Esophagus squamous epithelium (tissue), 5 donors: ENCODE measurements around the gene PHYKPL. TPM values are rescaled to one million over a fixed set of nuclear protein-coding genes. Genes with fewer than 3 reads are reported as not detected.

Experiments
- DNase-seq: peaks from one replicate; lab custom pipeline; 2025; lab: John Stamatoyannopoulos, UW
- H3K27ac ChIP-seq, 4 donors: fragments of 200-600 bp; sonication (generic); one replicate each; pipeline ENCODE4 v1.5.1; 2016 to 2019; ENCODE audit warnings: mild to moderate bottlenecking in 1 of 4
- H3K27me3 ChIP-seq, 4 donors: fragments of 200-600 bp; sonication (generic); 1 replicate in 3 of 4; 2 replicates in 1 of 4; pipeline versions ENCODE4 v1.5.1 to v1.6.0; 2017 to 2021; ENCODE audit warnings: antibody characterized with exemption in 1 of 4
- H3K36me3 ChIP-seq, 3 donors: fragments of 200-600 bp; sonication (generic); one replicate each; pipeline ENCODE4 v1.5.1; 2016 to 2019
- H3K4me1 ChIP-seq, 3 donors: fragments of 200-600 bp; sonication (generic); one replicate each; pipeline ENCODE4 v1.5.1; 2017 to 2019
- H3K4me3 ChIP-seq, 4 donors: fragments of 200-600 bp; sonication (generic); 1 replicate in 3 of 4; 2 replicates in 1 of 4; pipeline ENCODE4 v1.5.1; 2016 to 2019; ENCODE audit warnings: mild to moderate bottlenecking in 2 of 4, moderate library complexity in 1 of 4
- H3K9me3 ChIP-seq, 3 donors: fragments of 200-600 bp; sonication (generic); one replicate each; pipeline ENCODE4 v1.5.1; 2016 to 2019
- POLR2A ChIP-seq, 4 donors: fragments of 450-650 bp; IDR thresholded peaks; one replicate each; pipeline ENCODE4 v1.6.1; 2017; ENCODE audit warnings: antibody characterized with exemption in 4 of 4, mild to moderate bottlenecking in 4 of 4, moderate library complexity in 3 of 4
- WGBS, 2 donors: methylation state at CpG; one replicate each; pipeline ENCODE4 v1.1.5; 2018; 5-methylcytosine and 5-hydroxymethylcytosine counted together
- intact Hi-C: fragments of 100-400 bp; cut with DNase I; formaldehyde crosslinking; loops from one replicate; pipeline ENCODE4 v1.15.0; 2022
- total RNA-seq, 4 donors: library from RNA; depleted of rRNA; stranded (reverse); fragments of >200 nt; gene quantifications; one replicate each; pipeline ENCODE4 v1.1.0, GENCODE V29; 2016
- TF ChIP-seq, protein P1 (sequence below), 6 experiments: fragments of 450-650 bp in 4 of 6; fragments of 200-600 bp in 2 of 6; sonication (generic) in 2 of 6; IDR thresholded peaks; one replicate each; pipeline ENCODE4 v1.5.1; 2016 to 2019; ENCODE audit warnings: antibody characterized with exemption in 6 of 6, mild to moderate bottlenecking in 4 of 6, moderate library complexity in 4 of 6
- donor health status: DM: yes; HTN: yes; CAD: no.

Gene PHYKPL
- total RNA-seq, 4 donors from 2014 or later = 15.8 to 57.4 (median 21.9) TPM

DNA sequence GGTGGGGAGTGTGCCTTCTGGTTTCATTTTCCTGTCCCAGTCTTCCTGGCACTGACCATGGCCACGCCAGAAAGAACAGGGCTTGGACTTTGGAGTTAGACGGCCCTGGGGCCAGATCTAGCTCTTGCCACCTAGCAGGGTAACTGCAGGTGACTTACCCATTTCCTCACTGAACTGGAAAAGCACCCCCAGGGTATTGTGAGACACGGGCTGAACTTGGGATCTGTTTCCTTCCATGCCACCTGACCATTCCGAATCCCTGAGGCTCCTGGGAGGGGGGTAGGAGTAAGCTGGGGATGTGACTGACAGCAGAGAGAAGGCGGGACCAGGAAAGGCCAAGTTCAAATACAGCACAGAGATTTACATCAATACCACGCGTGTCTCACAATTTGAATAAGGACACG is 18.9 kb downstream of the PHYKPL start:
- H3K4me3 ChIP-seq = no peak overlapping the region
- 67 to 69% methylated on average over 7 to 8 of the region's 8 CpGs for WGBS, 2 donors
- no peak overlapping the region for H3K27ac ChIP-seq
- no peaks in the 10 kb centered on the region for H3K27me3 ChIP-seq
- TF ChIP-seq, protein P1, sequence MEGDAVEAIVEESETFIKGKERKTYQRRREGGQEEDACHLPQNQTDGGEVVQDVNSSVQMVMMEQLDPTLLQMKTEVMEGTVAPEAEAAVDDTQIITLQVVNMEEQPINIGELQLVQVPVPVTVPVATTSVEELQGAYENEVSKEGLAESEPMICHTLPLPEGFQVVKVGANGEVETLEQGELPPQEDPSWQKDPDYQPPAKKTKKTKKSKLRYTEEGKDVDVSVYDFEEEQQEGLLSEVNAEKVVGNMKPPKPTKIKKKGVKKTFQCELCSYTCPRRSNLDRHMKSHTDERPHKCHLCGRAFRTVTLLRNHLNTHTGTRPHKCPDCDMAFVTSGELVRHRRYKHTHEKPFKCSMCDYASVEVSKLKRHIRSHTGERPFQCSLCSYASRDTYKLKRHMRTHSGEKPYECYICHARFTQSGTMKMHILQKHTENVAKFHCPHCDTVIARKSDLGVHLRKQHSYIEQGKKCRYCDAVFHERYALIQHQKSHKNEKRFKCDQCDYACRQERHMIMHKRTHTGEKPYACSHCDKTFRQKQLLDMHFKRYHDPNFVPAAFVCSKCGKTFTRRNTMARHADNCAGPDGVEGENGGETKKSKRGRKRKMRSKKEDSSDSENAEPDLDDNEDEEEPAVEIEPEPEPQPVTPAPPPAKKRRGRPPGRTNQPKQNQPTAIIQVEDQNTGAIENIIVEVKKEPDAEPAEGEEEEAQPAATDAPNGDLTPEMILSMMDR (IDR thresholded peaks at IDR 0.05) = no peak
- no peak for TF ChIP-seq POLR2A (IDR thresholded peaks at IDR 0.05)
- peaks cover 69 to 100% (median 76%) of the 10 kb centered on the region in 3 donors for H3K36me3 ChIP-seq
- H3K9me3 ChIP-seq = no peaks in the 10 kb centered on the region
- intact Hi-C loops = no loop called here
- DNase-seq = no peak
- peaks cover 0 to 22% (median 3%) of the 10 kb centered on the region in 3 donors for H3K4me1 ChIP-seq

DNA sequence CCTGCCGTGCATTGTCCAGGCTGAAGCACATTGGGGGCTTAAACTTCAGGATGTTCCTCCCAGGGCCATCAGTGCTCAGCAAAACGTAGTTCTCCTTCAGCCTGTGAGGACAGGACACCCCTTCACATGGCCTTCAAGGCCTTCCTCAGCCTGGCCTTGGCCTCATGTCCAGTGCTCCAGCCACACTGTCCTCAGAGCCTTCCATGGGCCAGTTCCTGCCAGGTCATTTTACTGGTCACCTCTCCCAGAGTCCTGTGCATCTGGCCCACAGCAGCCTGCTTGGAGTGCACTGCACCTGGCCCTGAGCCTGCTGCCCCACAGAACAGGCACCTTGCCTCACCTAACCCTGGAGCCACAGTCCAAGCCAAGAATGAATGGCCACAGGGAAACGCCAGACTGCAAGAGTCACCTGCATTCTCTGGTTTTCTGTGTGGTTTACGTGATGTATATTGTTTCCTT is 19.6 kb downstream of the PHYKPL start:
- intact Hi-C loops = no loop called here

DNA sequence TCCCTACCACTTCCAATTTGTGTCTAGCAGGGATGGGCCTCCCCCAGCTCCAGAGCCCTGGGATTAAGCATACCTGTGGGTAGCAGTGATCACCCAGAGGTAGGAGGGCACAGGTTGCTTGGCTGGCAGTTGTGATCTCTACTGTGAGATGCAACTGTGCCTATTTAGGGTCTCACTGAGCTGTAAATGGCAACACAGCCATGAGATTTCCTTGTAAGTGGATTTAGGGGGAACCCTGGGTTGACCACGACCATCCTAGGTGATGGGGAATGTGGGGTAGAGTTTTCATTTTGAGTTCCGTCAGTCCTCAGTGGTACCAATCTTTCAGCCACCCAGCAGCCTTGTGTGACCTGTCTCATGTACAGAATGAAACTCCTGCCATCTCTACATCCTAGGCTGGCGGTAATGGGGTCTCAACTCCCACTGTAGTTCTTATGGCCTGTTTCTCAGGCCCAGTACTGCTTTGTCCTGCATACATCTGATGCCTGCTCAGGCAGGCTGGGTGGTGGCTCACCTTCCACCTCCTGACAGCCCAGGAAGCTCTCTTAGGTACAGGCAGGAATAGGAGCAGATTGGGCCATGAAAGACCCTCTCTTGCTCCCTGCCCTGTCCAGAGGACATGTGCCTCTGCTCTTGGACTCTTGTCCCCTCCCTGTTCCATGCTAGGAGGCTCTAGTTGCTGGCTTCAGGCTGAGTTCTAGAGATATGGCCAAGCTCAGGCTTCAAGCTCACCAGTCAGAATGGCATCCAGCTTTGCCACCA is 20.2 kb downstream of the PHYKPL start:
- H3K36me3 ChIP-seq = peaks cover 69 to 100% (median 72%) of the 10 kb centered on the region in 3 donors
- H3K27ac ChIP-seq = no peak overlapping the region

More for the DNA sequence above, 19.6 kb downstream of the PHYKPL start:
- peaks cover 1 to 29% (median 3%) of the 10 kb centered on the region in 3 donors for H3K4me1 ChIP-seq
- TF ChIP-seq POLR2A (IDR thresholded peaks at IDR 0.05) = no peak
- TF ChIP-seq, protein P1 (IDR thresholded peaks at IDR 0.05) = no peak
- H3K27ac ChIP-seq = no peak overlapping the region
- DNase-seq = no peak
- H3K9me3 ChIP-seq = no peaks in the 10 kb centered on the region
- H3K27me3 ChIP-seq = no peaks in the 10 kb centered on the region
- 62 to 75% methylated on average over 3 to 4 of the region's 4 CpGs for WGBS, 2 donors
- H3K4me3 ChIP-seq = no peak overlapping the region
- H3K36me3 ChIP-seq = peaks cover 69 to 100% (median 72%) of the 10 kb centered on the region in 3 donors

DNA sequence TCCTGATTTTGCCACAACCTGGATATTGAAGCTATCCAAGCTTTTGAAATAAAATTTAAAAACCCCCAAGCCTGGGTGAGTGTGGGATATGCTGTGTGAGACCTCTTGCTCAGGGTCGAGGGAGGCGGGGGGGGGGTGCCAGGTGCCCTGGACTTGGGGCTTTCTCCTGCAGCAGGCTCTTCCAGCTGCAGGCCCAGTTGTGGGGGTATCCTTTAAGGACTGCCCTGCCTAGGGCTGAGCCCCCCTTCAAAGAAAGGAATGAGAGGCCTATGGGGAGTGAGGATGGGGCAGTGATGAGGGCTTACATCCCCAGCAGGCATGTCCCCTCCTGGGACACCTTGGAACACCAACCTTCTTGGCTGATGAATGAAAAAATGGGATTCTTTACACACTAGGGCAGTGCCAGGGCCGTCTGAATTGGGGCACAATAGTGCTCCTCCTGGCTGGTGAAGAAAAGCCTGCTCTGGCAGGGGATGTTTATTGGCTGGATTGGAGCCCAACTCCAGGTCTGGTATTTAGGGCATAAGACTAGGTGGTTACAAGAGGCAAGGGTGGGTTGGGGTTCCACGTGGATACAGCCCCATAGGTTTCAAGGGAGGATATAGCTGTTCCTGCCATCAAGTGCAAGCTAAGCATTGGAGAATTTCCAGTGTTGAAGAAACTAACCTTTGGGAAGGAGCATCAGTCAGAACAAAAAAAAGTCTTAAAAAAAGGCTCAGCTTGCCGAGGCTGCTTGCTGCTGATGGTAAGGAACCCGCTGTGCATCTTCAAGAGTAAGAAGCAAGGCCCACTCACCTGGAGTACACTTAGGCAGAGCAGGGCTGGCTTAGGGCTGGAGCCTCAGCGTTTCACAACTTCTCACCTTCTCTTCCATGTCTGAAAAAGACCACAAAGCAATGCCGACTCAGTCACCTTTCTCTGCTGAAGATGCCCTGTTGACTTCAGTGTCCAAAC is 21.2 kb downstream of the PHYKPL start:
- Histone ChIP-seq H3K9me3 (no peaks in the 10 kb centered on the region), H3K4me3 (no peak overlapping the region), H3K27me3 (no peaks in the 10 kb centered on the region), H3K36me3 (peaks cover 62 to 100% (median 81%) of the 10 kb centered on the region in 3 donors), H3K4me1 (peaks cover 13 to 46% (median 18%) of the 10 kb centered on the region in 3 donors), H3K27ac (no peak overlapping the region)
- DNase-seq = no peak
- intact Hi-C loops = no loop called here
- TF ChIP-seq, protein P1 (IDR thresholded peaks at IDR 0.05) = no peak
- TF ChIP-seq POLR2A (IDR thresholded peaks at IDR 0.05) = no peak
- 58 to 59% methylated on average over 5 to 8 of the region's 8 CpGs for WGBS, 2 donors

More for the DNA sequence above, 20.2 kb downstream of the PHYKPL start:
- Histone ChIP-seq H3K9me3 (no peaks in the 10 kb centered on the region), H3K4me1 (peaks cover 3 to 35% (median 7%) of the 10 kb centered on the region in 3 donors), H3K27me3 (no peaks in the 10 kb centered on the region), H3K4me3 (no peak overlapping the region)
- DNase-seq = no peak
- intact Hi-C loops = no loop called here
- TF ChIP-seq, protein P1 (IDR thresholded peaks at IDR 0.05) = no peak
- TF ChIP-seq POLR2A (IDR thresholded peaks at IDR 0.05) = no peak
- WGBS, 2 donors = 76 to 92% methylated on average over 3 of the region's 3 CpGs
